Activated CD8-positive, alpha-beta memory T cell treated with anti-CD3 and anti-CD28 coated beads, Interleukin-2, amount 10 ng/mL, durations not matched to agents 7 days and 5 days (primary cell): ENCODE results near the gene GNG12. TPM values are rescaled to one million over a fixed set of nuclear protein-coding genes. Genes with fewer than 3 reads are reported as not detected.

Experiments used
- ATAC-seq: fragments of 150-1000 bp; cut with Tn5 transposase; one replicate; pipeline ENCODE4 v1.10.0; 2021; ENCODE audit warnings: moderate library complexity
- CTCF ChIA-PET: fragments of 350-600 bp; sonication (Branson Sonifier 250); formaldehyde crosslinking; loops from one replicate; lab custom pipeline; 2021; ENCODE audit warnings: antibody characterized with exemption; lab: Charles Lee
- DNase-seq: peaks from one replicate; pipeline ENCODE4 v3.0.0-alpha.2; 2020
- H3K27ac Mint-ChIP-seq: one replicate; pipeline ENCODE4 v1.8.0; 2021; ENCODE audit warnings: mild to moderate bottlenecking, mixed read lengths
- H3K27me3 Mint-ChIP-seq: one replicate; pipeline ENCODE4 v1.8.0; 2021; ENCODE audit warnings: mixed read lengths
- H3K36me3 Mint-ChIP-seq: one replicate; pipeline ENCODE4 v1.8.0; 2021; ENCODE audit warnings: mild to moderate bottlenecking, mixed read lengths
- H3K4me1 Mint-ChIP-seq: one replicate; pipeline ENCODE4 v1.8.0; 2021; ENCODE audit warnings: mixed read lengths
- H3K4me3 Mint-ChIP-seq: one replicate; pipeline ENCODE4 v1.8.0; 2021; ENCODE audit warnings: mild to moderate bottlenecking, moderate library complexity, mixed read lengths
- H3K9me3 Mint-ChIP-seq: one replicate; pipeline ENCODE4 v1.8.0; 2022; ENCODE audit warnings: low read depth, mixed read lengths
- total RNA-seq, 2 experiments: library from RNA; stranded (reverse); gene quantifications; one replicate each; pipeline ENCODE4 v1.2.3, GENCODE V29; 2021

Gene GNG12
- total RNA-seq, 2 experiments from 2014 or later, result 0.33 TPM; not detected in 1

DNA sequence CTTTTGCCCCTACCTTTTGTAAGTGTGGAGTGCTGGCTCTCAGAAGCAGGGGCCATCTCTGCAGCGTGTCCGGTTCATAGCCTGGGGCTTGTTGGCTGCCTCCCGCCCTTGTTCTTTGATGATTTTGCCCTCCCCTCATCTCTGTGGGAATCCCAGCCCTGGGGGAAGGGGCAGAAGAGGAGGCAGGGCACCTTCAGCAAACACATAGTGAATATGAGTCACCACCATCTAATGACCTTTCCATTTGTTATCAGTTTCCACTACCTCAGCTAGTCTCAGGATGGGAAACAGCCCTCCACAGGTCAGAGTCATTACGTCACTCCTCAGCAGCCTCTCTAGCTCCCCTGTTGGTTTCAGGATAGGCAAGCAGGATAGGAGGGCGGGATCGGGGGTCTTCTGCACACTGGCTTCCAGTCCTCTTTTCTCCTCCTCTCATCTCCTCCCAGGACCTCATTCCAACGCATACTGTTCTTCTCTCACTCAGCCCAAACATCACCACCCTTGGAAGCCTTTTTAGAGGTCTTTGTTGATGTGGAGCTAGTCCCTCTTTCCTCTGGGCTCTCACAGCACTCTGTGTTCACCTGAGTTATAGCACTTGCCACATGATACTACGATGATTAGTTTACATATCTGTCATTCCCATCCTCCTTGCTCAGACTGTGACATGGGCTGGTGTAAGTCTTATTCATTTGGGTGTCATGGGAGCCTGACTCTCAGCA lies 132.4 kb downstream of the GNG12 start:
- Mint-ChIP-seq H3K27me3 (no peaks in the 10 kb centered on the region), H3K36me3 (no peaks in the 10 kb centered on the region), H3K9me3 (no peaks in the 10 kb centered on the region), H3K4me1 (no peaks in the 10 kb centered on the region), H3K4me3 (no peak overlapping the region), H3K27ac (no peak overlapping the region)
- DNase-seq (no peak), ATAC-seq (peak; percentile 45)
- CTCF ChIA-PET, result interaction anchor here (0.9 kb wide), 1 partner anchor 15 kb away, joined by 3 read pairs; no protein-coding TSS in a partner anchor

DNA sequence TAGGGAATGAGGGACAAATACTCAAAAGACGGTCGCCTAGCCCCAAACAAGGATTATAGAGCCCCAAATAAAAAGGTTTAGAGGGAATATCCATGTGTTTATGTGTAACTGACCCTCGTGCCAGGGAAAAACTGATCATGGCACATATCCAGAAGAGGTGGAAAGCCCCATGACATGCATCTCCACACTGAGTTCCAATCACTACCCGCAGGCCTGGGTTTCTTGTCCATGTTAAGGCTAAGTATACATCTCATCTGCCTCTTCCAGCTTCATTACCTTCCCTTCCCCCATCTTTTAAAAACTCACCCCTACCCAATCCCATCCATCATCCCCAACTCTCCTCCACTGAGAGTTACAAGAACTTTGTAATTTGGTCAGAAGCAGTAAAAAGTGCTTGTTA lies 133.0 kb downstream of the GNG12 start:
- no peaks in the 10 kb centered on the region for H3K36me3 Mint-ChIP-seq
- H3K4me3 Mint-ChIP-seq, result no peak overlapping the region
- no peaks in the 10 kb centered on the region for H3K4me1 Mint-ChIP-seq
- H3K27me3 Mint-ChIP-seq, result no peaks in the 10 kb centered on the region
- DNase-seq (no peak), ATAC-seq (no peak)
- CTCF ChIA-PET, result no interaction called here
- no peak overlapping the region for H3K27ac Mint-ChIP-seq
- H3K9me3 Mint-ChIP-seq, result no peaks in the 10 kb centered on the region

DNA sequence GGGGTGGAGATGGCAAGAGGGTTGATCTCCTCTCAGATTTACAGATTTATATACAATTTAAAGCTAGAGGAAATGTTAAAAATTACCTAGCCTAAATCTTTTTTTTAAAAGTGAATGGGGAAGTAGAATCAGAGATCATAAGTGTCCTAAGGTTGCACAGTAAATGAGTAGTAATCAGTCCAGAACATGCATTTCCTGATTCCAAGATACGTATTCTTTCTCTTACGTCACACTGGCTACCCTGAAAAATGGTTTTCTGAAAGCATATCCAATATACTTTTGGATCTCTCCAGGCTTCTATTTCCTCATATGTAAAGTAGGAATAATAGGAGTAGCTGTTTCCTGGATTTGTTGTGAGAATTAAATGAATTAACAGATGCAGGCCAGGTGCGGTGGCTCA lies 136.6 kb downstream of the GNG12 start:
- CTCF ChIA-PET, result interaction anchor here (1.0 to 1.8 kb wide), 2 partner anchors 10 to 64 kb away, joined by 3 read pairs; no protein-coding TSS in a partner anchor
- H3K36me3 Mint-ChIP-seq, result no peaks in the 10 kb centered on the region
- no peaks in the 10 kb centered on the region for H3K4me1 Mint-ChIP-seq
- ATAC-seq (no peak), DNase-seq (no peak)
- H3K9me3 Mint-ChIP-seq, result no peaks in the 10 kb centered on the region
- no peak overlapping the region for H3K4me3 Mint-ChIP-seq
- no peaks in the 10 kb centered on the region for H3K27me3 Mint-ChIP-seq
- no peak overlapping the region for H3K27ac Mint-ChIP-seq

DNA sequence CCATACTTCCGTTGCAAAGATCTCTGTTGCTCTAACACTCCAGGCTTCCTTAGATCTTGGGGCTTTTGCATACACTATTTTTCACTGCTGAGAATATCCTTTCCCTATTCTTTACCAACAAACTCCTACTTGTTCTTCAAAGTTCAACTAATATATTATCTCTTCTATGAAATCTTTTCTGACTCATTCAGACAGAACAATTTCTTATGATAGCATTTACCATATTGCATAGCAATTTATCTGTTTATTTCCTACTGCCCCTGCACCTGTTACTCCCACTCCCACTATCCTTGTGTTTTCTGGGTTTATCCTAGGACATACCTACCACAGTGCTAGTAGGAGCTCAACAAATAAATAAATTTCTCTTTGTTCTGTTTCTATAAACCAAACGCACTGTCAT lies 137.3 kb downstream of the GNG12 start:
- Mint-ChIP-seq H3K4me1 (no peaks in the 10 kb centered on the region), H3K4me3 (no peak overlapping the region), H3K36me3 (no peaks in the 10 kb centered on the region), H3K27me3 (no peaks in the 10 kb centered on the region), H3K9me3 (no peaks in the 10 kb centered on the region), H3K27ac (no peak overlapping the region)
- DNase-seq (no peak), ATAC-seq (no peak)
- CTCF ChIA-PET, result interaction anchor here (1.0 kb wide), 1 partner anchor 64 kb away, joined by 3 read pairs; no protein-coding TSS in a partner anchor

DNA sequence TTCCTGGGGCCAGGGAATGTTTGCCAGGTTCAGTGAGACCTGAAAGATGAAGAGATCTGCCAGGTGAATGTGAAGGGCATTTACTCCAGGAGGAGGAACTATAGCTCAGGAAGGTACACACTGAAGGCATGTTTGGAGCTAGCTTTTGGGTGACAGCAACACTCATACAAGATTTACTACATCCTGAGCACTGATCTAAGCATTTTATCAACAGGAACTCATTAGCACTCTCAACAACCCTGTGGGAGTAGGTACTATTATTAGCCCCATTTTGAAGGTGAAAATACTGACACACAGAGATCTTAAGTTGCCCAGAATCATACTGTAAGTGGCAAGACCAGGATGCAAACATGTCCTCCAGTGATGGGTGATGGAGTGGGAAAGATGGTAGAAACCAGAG lies 141.6 kb downstream of the GNG12 start:
- no peak overlapping the region for H3K4me3 Mint-ChIP-seq
- peaks cover 19% of the 10 kb centered on the region for H3K4me1 Mint-ChIP-seq
- H3K27me3 Mint-ChIP-seq, result no peaks in the 10 kb centered on the region
- H3K27ac Mint-ChIP-seq, result no peak overlapping the region
- no peak for DNase-seq
- no peaks in the 10 kb centered on the region for H3K9me3 Mint-ChIP-seq
- CTCF ChIA-PET, result interaction anchor here (1.0 to 1.7 kb wide), 2 partner anchors 11 to 141 kb away, joined by 3 read pairs; no protein-coding TSS in a partner anchor
- peaks cover 25% of the 10 kb centered on the region for H3K36me3 Mint-ChIP-seq
- no peak for ATAC-seq

DNA sequence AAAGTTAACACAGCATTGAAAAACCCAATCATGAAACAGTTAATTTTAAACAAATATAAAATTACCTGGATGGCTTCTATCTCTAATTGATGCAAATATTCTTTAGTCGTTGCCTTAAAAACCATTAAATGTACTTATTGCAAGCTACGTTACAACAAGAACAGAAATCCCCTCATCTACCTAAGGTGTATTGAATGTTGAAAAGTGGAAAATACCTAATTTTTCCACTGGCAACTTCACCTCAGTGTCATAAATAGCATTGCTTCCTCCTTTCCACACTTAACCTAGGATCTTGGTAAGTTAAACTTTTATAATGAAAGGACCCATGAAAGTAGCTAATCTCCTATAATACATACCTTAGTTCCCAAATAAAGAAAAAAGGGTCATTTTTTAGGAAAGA lies 142.9 kb downstream of the GNG12 start:
- H3K9me3 Mint-ChIP-seq, result no peaks in the 10 kb centered on the region

DNA sequence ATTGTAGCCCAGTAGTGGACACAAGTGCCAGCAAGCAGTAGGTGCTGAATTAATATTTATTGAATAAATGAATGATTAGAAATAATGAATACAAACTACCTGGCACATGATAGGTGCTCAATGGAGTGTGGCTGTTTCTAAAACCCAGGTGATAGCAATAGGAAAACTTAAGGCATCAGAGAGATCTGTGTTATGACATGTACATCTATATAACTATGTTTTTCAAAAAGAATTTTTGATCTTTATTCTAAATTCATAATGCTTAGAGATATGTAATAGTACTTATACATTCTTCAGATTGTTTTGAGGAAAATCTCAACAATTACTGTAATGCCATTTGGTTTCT lies 143.3 kb downstream of the GNG12 start:
- DNase-seq, result no peak
- Mint-ChIP-seq H3K4me1 (peaks cover 22% of the 10 kb centered on the region), H3K27ac (no peak overlapping the region), H3K27me3 (no peaks in the 10 kb centered on the region), H3K36me3 (peaks cover 28% of the 10 kb centered on the region), H3K9me3 (no peaks in the 10 kb centered on the region), H3K4me3 (no peak overlapping the region)
- CTCF ChIA-PET, result no interaction called here
- no peak for ATAC-seq

More for the DNA sequence above, 142.9 kb downstream of the GNG12 start:
- Mint-ChIP-seq H3K36me3 (peaks cover 28% of the 10 kb centered on the region), H3K4me1 (peaks cover 22% of the 10 kb centered on the region), H3K27me3 (no peaks in the 10 kb centered on the region), H3K4me3 (no peak overlapping the region), H3K27ac (no peak overlapping the region)
- CTCF ChIA-PET, result interaction anchor here (1.7 kb wide), 1 partner anchor 13 kb away, joined by 3 read pairs; no protein-coding TSS in a partner anchor
- ATAC-seq (no peak), DNase-seq (no peak)

DNA sequence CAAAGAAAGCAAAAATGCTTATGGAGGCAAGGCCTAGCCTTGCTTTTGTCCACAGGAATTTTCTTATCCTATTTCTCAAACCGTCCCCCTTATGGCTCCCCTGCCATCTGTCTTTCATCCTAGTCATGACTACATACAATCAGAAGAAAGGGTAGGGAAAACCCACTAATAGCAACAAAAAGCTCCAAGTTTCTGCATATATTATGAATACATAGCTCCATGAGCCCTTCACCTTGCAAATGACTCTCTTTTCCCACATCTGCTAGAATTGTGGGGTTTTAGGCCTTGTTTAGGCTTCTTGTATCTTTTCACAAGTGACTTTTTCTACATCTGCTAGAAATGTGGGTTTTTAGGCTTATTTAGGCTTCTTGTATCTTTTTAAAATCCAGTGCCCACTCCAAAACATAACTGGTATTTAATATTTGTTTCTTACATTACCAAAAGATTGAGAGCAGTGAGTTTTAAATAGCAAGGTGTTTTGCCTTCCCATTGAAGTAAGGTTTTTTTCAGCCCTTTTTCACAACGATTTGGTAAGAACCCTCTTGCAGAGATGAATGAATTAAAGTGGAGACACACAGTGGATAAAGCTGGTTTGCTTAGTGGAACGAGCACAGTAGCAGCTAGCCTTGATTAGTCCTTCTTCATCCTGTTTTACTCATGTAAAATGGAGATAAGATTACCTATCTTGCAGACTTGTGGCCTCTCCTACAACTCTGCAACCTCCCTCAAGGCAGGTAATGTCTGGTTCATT lies 143.8 kb downstream of the GNG12 start:
- CTCF ChIA-PET, result interaction anchor here (1.0 kb wide), 1 partner anchor 41 kb away, joined by 3 read pairs; no protein-coding TSS in a partner anchor
- no peaks in the 10 kb centered on the region for H3K27me3 Mint-ChIP-seq
- no peaks in the 10 kb centered on the region for H3K9me3 Mint-ChIP-seq
- no peak overlapping the region for H3K4me3 Mint-ChIP-seq
- ATAC-seq (no peak), DNase-seq (no peak)
- peaks cover 25% of the 10 kb centered on the region for H3K4me1 Mint-ChIP-seq
- H3K36me3 Mint-ChIP-seq, result peaks cover 28% of the 10 kb centered on the region
- H3K27ac Mint-ChIP-seq, result no peak overlapping the region

DNA sequence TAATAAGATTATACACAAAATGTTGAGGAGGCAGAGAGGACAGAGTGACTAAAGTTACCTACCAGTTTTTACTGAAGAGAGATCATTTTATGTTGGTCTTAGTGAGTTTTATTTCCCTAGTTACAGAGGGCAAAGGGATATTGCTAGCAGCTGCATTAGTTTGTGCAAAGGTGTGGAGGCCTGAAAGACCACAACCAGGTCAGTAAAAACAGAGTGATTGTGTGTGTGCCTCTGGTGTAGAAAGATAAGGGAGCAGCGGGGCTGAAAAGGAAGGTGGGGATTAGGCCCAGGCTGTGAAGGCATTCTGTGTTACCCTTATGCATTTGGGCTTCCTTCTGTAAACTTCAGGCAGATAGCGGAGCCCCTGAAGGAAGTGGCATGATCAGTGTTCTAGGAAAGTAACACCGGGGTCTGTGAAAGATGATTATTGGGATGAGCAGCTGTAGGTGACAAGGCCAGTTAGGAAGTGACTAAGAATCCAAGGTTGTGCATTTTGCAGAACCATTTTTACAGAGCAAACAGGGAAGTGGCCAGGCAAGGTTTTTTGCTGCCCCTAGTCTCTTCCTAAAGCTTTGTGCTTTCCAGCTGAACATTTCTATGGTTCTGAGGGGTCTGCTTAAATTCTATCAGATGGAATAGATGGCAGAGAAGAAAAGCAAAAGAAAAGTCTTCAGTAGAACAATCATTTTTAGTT lies 144.6 kb downstream of the GNG12 start:
- Mint-ChIP-seq H3K36me3 (peaks cover 28% of the 10 kb centered on the region), H3K27ac (no peak overlapping the region), H3K27me3 (no peaks in the 10 kb centered on the region), H3K4me1 (peaks cover 32% of the 10 kb centered on the region), H3K4me3 (no peak overlapping the region), H3K9me3 (no peaks in the 10 kb centered on the region)
- ATAC-seq, result no peak
- CTCF ChIA-PET, result interaction anchor here (1.0 kb wide), 1 partner anchor 42 kb away, joined by 3 read pairs; no protein-coding TSS in a partner anchor
- no peak for DNase-seq

DNA sequence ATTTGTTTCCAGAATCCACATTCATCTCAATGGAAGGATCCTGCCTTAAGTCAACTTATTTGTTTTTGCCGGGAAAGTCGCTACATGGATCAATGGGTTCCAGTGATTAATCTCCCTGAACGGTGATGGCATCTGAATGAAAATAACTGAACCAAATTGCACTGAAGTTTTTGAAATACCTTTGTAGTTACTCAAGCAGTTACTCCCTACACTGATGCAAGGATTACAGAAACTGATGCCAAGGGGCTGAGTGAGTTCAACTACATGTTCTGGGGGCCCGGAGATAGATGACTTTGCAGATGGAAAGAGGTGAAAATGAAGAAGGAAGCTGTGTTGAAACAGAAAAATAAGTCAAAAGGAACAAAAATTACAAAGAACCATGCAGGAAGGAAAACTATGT lies 145.6 kb downstream of the GNG12 start:
- H3K36me3 Mint-ChIP-seq, result peaks cover 28% of the 10 kb centered on the region
- no peaks in the 10 kb centered on the region for H3K9me3 Mint-ChIP-seq
- CTCF ChIA-PET, result interaction anchor here (2.1 kb wide), 1 partner anchor 13 kb away, joined by 8 read pairs; no protein-coding TSS in a partner anchor
- peak overlapping the region; percentile 55 for H3K27ac Mint-ChIP-seq
- H3K27me3 Mint-ChIP-seq, result no peaks in the 10 kb centered on the region
- peaks cover 38% of the 10 kb centered on the region for H3K4me1 Mint-ChIP-seq
- peak overlapping the region; percentile 50 for H3K4me3 Mint-ChIP-seq
- no peak for ATAC-seq
- no peak for DNase-seq

DNA sequence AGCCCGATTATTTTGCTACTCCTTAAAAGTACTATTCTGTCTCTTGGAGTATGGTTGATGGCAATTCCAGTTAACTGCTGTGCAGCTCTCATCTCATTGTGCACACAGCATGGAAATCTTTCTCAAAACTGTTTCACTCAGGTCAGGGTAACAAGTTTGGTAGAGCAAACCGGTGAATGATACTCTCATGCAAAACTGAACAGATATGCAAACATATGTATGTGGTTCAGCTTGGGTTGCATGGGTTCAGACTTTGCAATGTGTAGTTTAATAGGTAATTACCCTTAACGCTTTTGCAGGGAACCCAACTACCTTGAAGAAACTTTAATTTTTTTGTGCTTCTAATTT lies 146.1 kb downstream of the GNG12 start:
- DNase-seq, result no peak
- peak overlapping the region; percentile 99 for H3K27ac Mint-ChIP-seq
- CTCF ChIA-PET, result interaction anchor here (0.7 to 3.6 kb wide), 3 partner anchors 10 to 72 kb away, joined by 3 to 19 read pairs (median 8); no protein-coding TSS in a partner anchor
- peaks cover 28% of the 10 kb centered on the region for H3K36me3 Mint-ChIP-seq
- H3K9me3 Mint-ChIP-seq, result no peaks in the 10 kb centered on the region
- peaks cover 38% of the 10 kb centered on the region for H3K4me1 Mint-ChIP-seq
- no peaks in the 10 kb centered on the region for H3K27me3 Mint-ChIP-seq
- H3K4me3 Mint-ChIP-seq, result peak overlapping the region; percentile 96
- ATAC-seq, result no peak

DNA sequence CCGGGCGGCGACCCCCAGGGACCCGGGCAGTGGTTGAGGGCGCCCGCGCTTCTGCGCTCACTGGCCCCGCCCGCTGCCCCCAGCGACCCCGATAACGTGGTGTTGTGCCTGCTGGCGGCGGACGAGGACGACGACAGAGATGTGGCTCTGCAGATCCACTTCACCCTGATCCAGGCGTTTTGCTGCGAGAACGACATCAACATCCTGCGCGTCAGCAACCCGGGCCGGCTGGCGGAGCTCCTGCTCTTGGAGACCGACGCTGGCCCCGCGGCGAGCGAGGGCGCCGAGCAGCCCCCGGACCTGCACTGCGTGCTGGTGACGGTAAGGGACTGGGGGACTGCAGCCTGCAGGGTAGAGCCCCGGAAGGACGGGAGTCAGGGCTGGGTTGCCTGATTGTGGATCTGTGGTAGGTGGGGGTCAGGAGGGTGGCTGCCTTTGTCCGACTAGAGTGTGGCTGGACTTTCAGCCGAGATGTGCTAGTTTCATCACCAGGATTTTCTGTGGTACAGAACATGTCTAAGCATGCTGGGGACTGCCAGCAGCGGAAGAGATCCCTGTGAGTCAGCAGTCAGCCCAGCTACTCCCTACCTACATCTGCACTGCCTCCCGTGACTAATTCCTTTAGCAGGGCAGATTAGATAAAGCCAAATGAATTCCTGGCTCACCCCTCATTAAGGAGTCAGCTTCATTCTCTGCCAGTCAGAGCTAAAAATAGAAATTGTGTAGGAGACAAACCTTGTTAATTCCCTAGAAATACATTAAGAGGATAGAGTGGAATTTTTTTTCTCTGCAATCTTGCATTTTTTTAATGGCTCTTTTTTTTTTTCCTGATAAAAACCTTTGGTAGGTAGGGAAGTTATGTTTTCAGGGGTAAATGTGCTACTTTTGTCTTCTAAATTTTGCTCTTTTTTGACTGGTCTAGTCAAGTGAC lies 146.7 kb downstream of the GNG12 start:
- H3K36me3 Mint-ChIP-seq, result peaks cover 28% of the 10 kb centered on the region
- ATAC-seq (peak; percentile 13), DNase-seq (peak; percentile 82)
- H3K4me1 Mint-ChIP-seq, result peaks cover 38% of the 10 kb centered on the region
- H3K27ac Mint-ChIP-seq, result peak overlapping the region; percentile 99
- peak overlapping the region; percentile 96 for H3K4me3 Mint-ChIP-seq
- H3K9me3 Mint-ChIP-seq, result no peaks in the 10 kb centered on the region
- CTCF ChIA-PET, result interaction anchor here (0.7 to 3.6 kb wide), 5 partner anchors 10 to 186 kb away, joined by 3 to 19 read pairs (median 5); no protein-coding TSS in a partner anchor
- no peaks in the 10 kb centered on the region for H3K27me3 Mint-ChIP-seq
